Upper lobe of left lung (tissue), 6 donors: Measurements from ENCODE around the gene EPYC. TPM values are rescaled to one million over a fixed set of nuclear protein-coding genes. Genes with fewer than 3 reads are reported as not detected.

ENCODE experiments used
- ATAC-seq, 2 donors: fragments of 200-7000 bp; cut with Tn5 transposase; one replicate each; pipeline ENCODE4 v1.9.1; 2022; ENCODE audit warnings: mild to moderate bottlenecking in 2 of 2, moderate library complexity in 2 of 2; ENCODE audit not compliant: low FRiP score in 2 of 2
- DNase-seq, 2 donors: peaks; one replicate each; pipeline ENCODE4 v3.0.0-alpha.2; 2019 to 2020
- H3K27ac ChIP-seq, 4 donors: fragments of 200-600 bp; sonication (generic); one replicate each; pipeline ENCODE4 v1.5.1; 2016 to 2019
- H3K27me3 ChIP-seq, 4 donors: fragments of 200-600 bp; sonication (generic); one replicate each; pipeline ENCODE4 v1.5.1; 2017 to 2019
- H3K36me3 ChIP-seq, 4 donors: fragments of 200-600 bp; sonication (generic); one replicate each; pipeline ENCODE4 v1.5.1; 2016 to 2019
- H3K4me1 ChIP-seq, 4 donors: fragments of 200-600 bp; sonication (generic); one replicate each; pipeline ENCODE4 v1.5.1; 2018 to 2019
- H3K4me3 ChIP-seq, 4 donors: fragments of 200-600 bp; sonication (generic); one replicate each; pipeline ENCODE4 v1.5.1; 2017 to 2019; ENCODE audit warnings: mild to moderate bottlenecking in 2 of 4, moderate library complexity in 1 of 4
- H3K9me3 ChIP-seq, 4 donors: fragments of 200-600 bp; sonication (generic); one replicate each; pipeline ENCODE4 v1.5.1; 2018 to 2019
- EP300 ChIP-seq, 4 donors: sonication (generic); formaldehyde crosslinking; IDR thresholded peaks; one replicate each; pipeline ENCODE4 v1.5.1; 2017; ENCODE audit warnings: antibody characterized with exemption in 4 of 4, control low read depth in 2 of 4
- POLR2A ChIP-seq, 4 donors: fragments of 450-650 bp; IDR thresholded peaks; one replicate each; pipeline ENCODE4 v1.5.1; 2016 to 2017; ENCODE audit warnings: antibody characterized with exemption in 4 of 4, mild to moderate bottlenecking in 2 of 4
- POLR2AphosphoS5 ChIP-seq, 2 donors: sonication (generic); formaldehyde crosslinking; IDR thresholded peaks; one replicate each; pipeline ENCODE4 v1.5.1; 2017; ENCODE audit warnings: antibody characterized with exemption in 2 of 2
- WGBS, 2 donors: methylation state at CpG; one replicate each; pipeline ENCODE4 v1.1.5; 2017 to 2018; 5-methylcytosine and 5-hydroxymethylcytosine counted together
- total RNA-seq, 6 donors: library from RNA; depleted of rRNA in 4 of 6; stranded (reverse); fragments of >200 nt in 4 of 6; gene quantifications; one replicate each; pipeline versions ENCODE4 v1.1.0 to v1.2.1, GENCODE V29; 2016 to 2021
- TF ChIP-seq, protein P1 (sequence below), 6 experiments: fragments of 450-650 bp in 4 of 6; fragments of 200-600 bp in 2 of 6; sonication (generic) in 2 of 6; IDR thresholded peaks; one replicate each; pipeline ENCODE4 v1.5.1; 2016 to 2019; ENCODE audit warnings: antibody characterized with exemption in 6 of 6
- donor health status: DM: no; HTN: no; CAD: no; lungs with moderate emphysema.
- donor health status: DM: no; HTN: yes; CAD: no; lungs with severe emphysema.

Gene EPYC
- total RNA-seq, 6 donors from 2014 or later = not detected

- H3K27me3 ChIP-seq = no peaks in the 10 kb centered on the region
- peak overlapping the region in 1 of 4 donors; percentile 48 for H3K27ac ChIP-seq
- no peaks in the 10 kb centered on the region for H3K9me3 ChIP-seq
- H3K4me1 ChIP-seq = peaks cover 0 to 4% (median 0%) of the 10 kb centered on the region in 4 donors
- 88 to 89% methylated on average over 3 of the region's 3 CpGs for whole genome bisulfite sequencing, 2 donors
- no peaks in the 10 kb centered on the region for H3K36me3 ChIP-seq
- TF ChIP-seq POLR2A (IDR thresholded peaks at IDR 0.05) (no peak), POLR2AphosphoS5 (IDR thresholded peaks at IDR 0.05) (no peak), EP300 (IDR thresholded peaks at IDR 0.05) (no peak)
- DNase-seq (no peak), ATAC-seq (no peak)
- no peak overlapping the region for H3K4me3 ChIP-seq
Observed at GRCh38 chr12:90979019-90979418, 25.8 kb downstream of the EPYC start.

GRCh38 chr12:90978117-90978770, 26.5 kb downstream of the EPYC start:
- Histone ChIP-seq H3K36me3 (no peaks in the 10 kb centered on the region), H3K27me3 (no peaks in the 10 kb centered on the region), H3K27ac (peak overlapping the region in 1 of 4 donors; percentile 48), H3K4me3 (no peak overlapping the region), H3K4me1 (peaks cover 0 to 4% (median 0%) of the 10 kb centered on the region in 4 donors), H3K9me3 (no peaks in the 10 kb centered on the region)
- TF ChIP-seq POLR2AphosphoS5 (IDR thresholded peaks at IDR 0.05) (no peak), EP300 (IDR thresholded peaks at IDR 0.05) (no peak), POLR2A (IDR thresholded peaks at IDR 0.05) (no peak)
- TF ChIP-seq, protein P1, sequence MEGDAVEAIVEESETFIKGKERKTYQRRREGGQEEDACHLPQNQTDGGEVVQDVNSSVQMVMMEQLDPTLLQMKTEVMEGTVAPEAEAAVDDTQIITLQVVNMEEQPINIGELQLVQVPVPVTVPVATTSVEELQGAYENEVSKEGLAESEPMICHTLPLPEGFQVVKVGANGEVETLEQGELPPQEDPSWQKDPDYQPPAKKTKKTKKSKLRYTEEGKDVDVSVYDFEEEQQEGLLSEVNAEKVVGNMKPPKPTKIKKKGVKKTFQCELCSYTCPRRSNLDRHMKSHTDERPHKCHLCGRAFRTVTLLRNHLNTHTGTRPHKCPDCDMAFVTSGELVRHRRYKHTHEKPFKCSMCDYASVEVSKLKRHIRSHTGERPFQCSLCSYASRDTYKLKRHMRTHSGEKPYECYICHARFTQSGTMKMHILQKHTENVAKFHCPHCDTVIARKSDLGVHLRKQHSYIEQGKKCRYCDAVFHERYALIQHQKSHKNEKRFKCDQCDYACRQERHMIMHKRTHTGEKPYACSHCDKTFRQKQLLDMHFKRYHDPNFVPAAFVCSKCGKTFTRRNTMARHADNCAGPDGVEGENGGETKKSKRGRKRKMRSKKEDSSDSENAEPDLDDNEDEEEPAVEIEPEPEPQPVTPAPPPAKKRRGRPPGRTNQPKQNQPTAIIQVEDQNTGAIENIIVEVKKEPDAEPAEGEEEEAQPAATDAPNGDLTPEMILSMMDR (IDR thresholded peaks at IDR 0.05) = peak in 5 of 6 experiments; percentile 22 to 61 (median 48)
- no peak for DNase-seq
- WGBS, 2 donors = 64 to 66% methylated on average over 1 of the region's 1 CpG
- ATAC-seq = peak in 1 of 2 donors; percentile 88

DNA sequence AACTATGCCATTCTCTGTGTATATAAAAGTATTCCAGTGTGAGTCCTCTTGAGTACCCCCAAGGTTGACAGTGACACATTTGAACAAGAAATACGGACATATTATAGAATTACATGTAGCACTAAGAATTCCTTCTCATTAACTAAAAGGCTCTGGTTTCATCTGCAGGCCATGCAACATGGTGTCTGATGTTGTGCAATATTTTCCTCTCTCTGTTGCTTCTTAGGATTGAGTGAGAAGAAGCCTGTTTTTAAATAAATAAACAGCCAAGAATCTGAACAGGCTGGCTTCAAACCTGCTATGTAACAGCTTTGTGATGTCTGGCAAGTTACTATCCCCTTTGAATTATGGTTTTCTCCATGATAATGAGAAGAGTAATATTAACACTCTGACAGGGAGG, 27.5 kb downstream of the EPYC start:
- ATAC-seq (no peak), DNase-seq (no peak)
- WGBS, 2 donors = 73 to 87% methylated on average over 1 of the region's 1 CpG
- Histone ChIP-seq H3K9me3 (no peaks in the 10 kb centered on the region), H3K27me3 (no peaks in the 10 kb centered on the region), H3K4me3 (no peak overlapping the region), H3K27ac (no peak overlapping the region), H3K4me1 (peaks cover 0 to 4% (median 0%) of the 10 kb centered on the region in 4 donors), H3K36me3 (no peaks in the 10 kb centered on the region)
- TF ChIP-seq POLR2A (IDR thresholded peaks at IDR 0.05) = no peak
- TF ChIP-seq, protein P1 (IDR thresholded peaks at IDR 0.05) = no peak
- TF ChIP-seq EP300 (IDR thresholded peaks at IDR 0.05) = no peak
- TF ChIP-seq POLR2AphosphoS5 (IDR thresholded peaks at IDR 0.05) = no peak

DNA sequence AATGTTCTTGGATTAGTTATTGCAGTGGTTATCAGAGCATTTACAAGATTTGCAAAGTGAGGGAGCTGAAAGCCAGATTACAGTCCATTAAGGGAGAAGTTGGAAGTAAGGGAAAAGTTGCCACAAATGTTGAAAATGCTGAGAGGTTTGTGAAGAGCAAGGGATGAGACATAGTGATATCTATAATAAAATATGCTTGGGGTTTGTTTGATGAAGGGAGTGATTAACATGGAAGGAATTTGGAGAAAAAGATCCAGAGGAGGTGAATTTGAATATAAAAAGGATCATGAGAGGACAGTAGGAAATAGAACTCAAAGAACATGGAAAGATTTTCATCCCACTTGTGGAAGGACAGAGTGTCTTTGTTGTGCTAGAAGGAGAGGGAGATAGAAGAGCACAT, 30.5 kb downstream of the EPYC start:
- H3K27ac ChIP-seq = no peak overlapping the region
- no peak for TF ChIP-seq POLR2A (IDR thresholded peaks at IDR 0.05)
- TF ChIP-seq EP300 (IDR thresholded peaks at IDR 0.05) = no peak
- TF ChIP-seq POLR2AphosphoS5 (IDR thresholded peaks at IDR 0.05) = no peak
- TF ChIP-seq, protein P1 (IDR thresholded peaks at IDR 0.05) = no peak
- no peak for ATAC-seq
- H3K4me1 ChIP-seq = no peaks in the 10 kb centered on the region
- DNase-seq = no peak
- H3K36me3 ChIP-seq = no peaks in the 10 kb centered on the region
- no peaks in the 10 kb centered on the region for H3K9me3 ChIP-seq
- no peaks in the 10 kb centered on the region for H3K27me3 ChIP-seq
- no peak overlapping the region for H3K4me3 ChIP-seq

- no peak overlapping the region for H3K27ac ChIP-seq
- ATAC-seq = no peak
- DNase-seq = no peak
Observed at GRCh38 chr12:90972226-90972625, 32.5 kb downstream of the EPYC start.

More at GRCh38 chr12:90972226-90972625, 32.5 kb downstream of the EPYC start:
- TF ChIP-seq POLR2AphosphoS5 (IDR thresholded peaks at IDR 0.05) (no peak), EP300 (IDR thresholded peaks at IDR 0.05) (no peak), POLR2A (IDR thresholded peaks at IDR 0.05) (no peak)
- TF ChIP-seq, protein P1 (IDR thresholded peaks at IDR 0.05) = no peak
- Histone ChIP-seq H3K9me3 (no peaks in the 10 kb centered on the region), H3K36me3 (no peaks in the 10 kb centered on the region), H3K27me3 (no peaks in the 10 kb centered on the region), H3K4me3 (no peak overlapping the region), H3K4me1 (no peaks in the 10 kb centered on the region)
